MM.1S (cell line): Measurements from ENCODE around the gene SCAF4.

Source experiments
- DNase-seq: peaks from one replicate; pipeline ENCODE4 v3.0.0-alpha.2; 2015
- H2AFZ ChIP-seq: fragments of 300-600 bp; sonication (generic); 2 replicates; pipeline ENCODE4 v1.6.0; 2016; ENCODE audit warnings: antibody characterized with exemption, low read length
- H3F3A ChIP-seq: fragments of 300-600 bp; sonication (generic); 2 replicates; pipeline ENCODE4 v1.6.1; 2016; ENCODE audit warnings: mild to moderate bottlenecking, antibody characterized with exemption, low read length, moderate library complexity, mixed read lengths; ENCODE audit not compliant: insufficient read depth
- H3K27ac ChIP-seq: fragments of 300-600 bp; sonication (generic); 2 replicates; pipeline ENCODE4 v1.5.1; 2016; ENCODE audit warnings: mild to moderate bottlenecking, low read length
- H3K27me3 ChIP-seq: fragments of 300-600 bp; sonication (generic); replicated peaks from 2 replicates; pipeline ENCODE4 v1.6.0; 2016; ENCODE audit warnings: low read length; ENCODE audit not compliant: insufficient read depth
- H3K36me3 ChIP-seq: fragments of 300-600 bp; sonication (generic); replicated peaks from 2 replicates; pipeline ENCODE4 v1.6.1; 2016; ENCODE audit warnings: mild to moderate bottlenecking, low read length, mixed read lengths; ENCODE audit not compliant: insufficient read depth
- H3K4me1 ChIP-seq: fragments of 300-600 bp; sonication (generic); 2 replicates; pipeline ENCODE4 v1.6.1; 2016; ENCODE audit warnings: low read length, mixed read lengths
- H3K4me2 ChIP-seq: fragments of 300-600 bp; sonication (generic); 2 replicates; pipeline ENCODE4 v1.6.0; 2016; ENCODE audit warnings: low read depth, low read length
- H3K4me3 ChIP-seq: fragments of 300-600 bp; sonication (generic); 2 replicates; pipeline ENCODE4 v1.5.1; 2016; ENCODE audit warnings: low read length, mixed read lengths
- H3K79me2 ChIP-seq: fragments of 300-600 bp; sonication (generic); 2 replicates; pipeline ENCODE4 v1.6.1; 2016; ENCODE audit warnings: mixed run types, low read length, mixed read lengths
- H3K9ac ChIP-seq: fragments of 300-600 bp; sonication (generic); 2 replicates; pipeline ENCODE4 v1.6.1; 2016; ENCODE audit warnings: low read length, mixed read lengths
- H3K9me2 ChIP-seq: fragments of 300-600 bp; sonication (generic); replicated peaks from 2 replicates; pipeline ENCODE4 v1.6.1; 2016; ENCODE audit warnings: mild to moderate bottlenecking, low read length, mixed read lengths; ENCODE audit not compliant: insufficient read depth
- H3K9me3 ChIP-seq: fragments of 300-600 bp; sonication (generic); replicated peaks from 2 replicates; pipeline ENCODE4 v1.6.1; 2016; ENCODE audit warnings: mild to moderate bottlenecking, low read length, mixed read lengths; ENCODE audit not compliant: insufficient read depth
- H4K20me1 ChIP-seq: fragments of 300-600 bp; sonication (generic); 2 replicates; pipeline ENCODE4 v1.6.1; 2016; ENCODE audit warnings: mild to moderate bottlenecking, low read length, moderate library complexity, mixed read lengths; ENCODE audit not compliant: insufficient read depth
- EZH2 ChIP-seq: fragments of 300-600 bp; sonication (generic); optimal IDR thresholded peaks from 2 replicates; pipeline ENCODE3; 2017; ENCODE audit warnings: low read depth, mild to moderate bottlenecking, antibody characterized with exemption, low read length, mixed read lengths
- EZH2phosphoT487 ChIP-seq: fragments of 300-600 bp; sonication (generic); IDR thresholded peaks from 2 replicates; pipeline ENCODE4 v1.6.1; 2018; ENCODE audit warnings: antibody characterized with exemption, low read length
- TF ChIP-seq, protein P1 (sequence below): fragments of 300-600 bp; sonication (generic); IDR thresholded peaks from 2 replicates; pipeline ENCODE4 v1.5.1; 2016; ENCODE audit warnings: antibody characterized with exemption, low read length, mixed read lengths

SCAF4 gene

DNA sequence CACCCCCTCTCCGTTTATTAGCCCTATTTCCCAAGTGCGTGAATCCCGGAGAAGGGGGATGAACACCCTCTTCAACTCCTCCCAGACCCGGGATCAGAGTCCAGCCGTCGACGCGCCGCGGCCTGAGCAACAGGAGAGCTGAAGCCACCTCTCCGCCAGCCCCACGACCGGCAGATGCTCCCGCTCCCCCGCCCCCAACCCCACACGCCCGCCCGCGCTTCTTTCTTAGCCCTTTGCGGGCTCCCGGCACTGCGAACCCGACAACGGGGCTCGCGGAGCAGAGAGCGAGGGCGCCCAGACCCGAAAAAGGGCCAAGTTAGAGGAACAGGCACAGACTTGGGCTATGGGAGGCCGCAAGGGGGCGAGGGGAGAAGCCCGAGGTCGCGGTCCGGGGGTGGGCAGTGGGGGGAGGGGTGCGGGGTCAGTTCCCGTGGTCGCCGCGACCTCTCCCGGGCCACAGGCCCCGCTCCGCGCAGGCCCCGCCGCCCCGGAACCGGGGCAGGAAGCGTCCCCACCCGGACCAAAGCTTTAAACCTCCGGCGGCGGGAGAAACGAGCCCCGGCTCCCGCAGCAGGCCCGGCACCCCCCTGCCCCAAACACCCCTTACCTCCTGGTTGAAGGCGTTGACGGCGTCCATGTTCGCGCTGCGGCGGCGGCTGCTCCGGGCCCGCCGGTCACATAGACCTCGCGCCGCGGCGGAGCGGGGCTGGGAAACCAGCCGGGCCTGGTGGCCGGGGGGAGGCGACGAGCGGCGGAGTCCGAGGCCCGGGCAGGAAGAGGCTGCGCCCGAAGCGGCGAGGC is 662 bp downstream of the SCAF4 start:
- Histone ChIP-seq H4K20me1 (peaks cover 47% of the 10 kb centered on the region), H3K4me1 (peaks cover 32% of the 10 kb centered on the region), H3K4me3 (peak overlapping the region; percentile 73), H2AFZ (peak overlapping the region; percentile 34), H3K9me3 (no peaks in the 10 kb centered on the region), H3F3A (peaks cover 11% of the 10 kb centered on the region; the same call in 1 of the 2 replicates), H3K36me3 (no peaks in the 10 kb centered on the region), H3K9ac (peak overlapping the region; percentile 85), H3K4me2 (peak overlapping the region; percentile 91), H3K27ac (peak overlapping the region; percentile 77), H3K27me3 (no peaks in the 10 kb centered on the region), H3K79me2 (peaks cover 56% of the 10 kb centered on the region), H3K9me2 (no peaks in the 10 kb centered on the region)
- peak; percentile 69 for DNase-seq
- TF ChIP-seq, protein P1, sequence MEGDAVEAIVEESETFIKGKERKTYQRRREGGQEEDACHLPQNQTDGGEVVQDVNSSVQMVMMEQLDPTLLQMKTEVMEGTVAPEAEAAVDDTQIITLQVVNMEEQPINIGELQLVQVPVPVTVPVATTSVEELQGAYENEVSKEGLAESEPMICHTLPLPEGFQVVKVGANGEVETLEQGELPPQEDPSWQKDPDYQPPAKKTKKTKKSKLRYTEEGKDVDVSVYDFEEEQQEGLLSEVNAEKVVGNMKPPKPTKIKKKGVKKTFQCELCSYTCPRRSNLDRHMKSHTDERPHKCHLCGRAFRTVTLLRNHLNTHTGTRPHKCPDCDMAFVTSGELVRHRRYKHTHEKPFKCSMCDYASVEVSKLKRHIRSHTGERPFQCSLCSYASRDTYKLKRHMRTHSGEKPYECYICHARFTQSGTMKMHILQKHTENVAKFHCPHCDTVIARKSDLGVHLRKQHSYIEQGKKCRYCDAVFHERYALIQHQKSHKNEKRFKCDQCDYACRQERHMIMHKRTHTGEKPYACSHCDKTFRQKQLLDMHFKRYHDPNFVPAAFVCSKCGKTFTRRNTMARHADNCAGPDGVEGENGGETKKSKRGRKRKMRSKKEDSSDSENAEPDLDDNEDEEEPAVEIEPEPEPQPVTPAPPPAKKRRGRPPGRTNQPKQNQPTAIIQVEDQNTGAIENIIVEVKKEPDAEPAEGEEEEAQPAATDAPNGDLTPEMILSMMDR = peak; percentile 16; the same call in 1 of the 2 replicates
- TF ChIP-seq EZH2 (no peak), EZH2phosphoT487 (no peak)

DNA sequence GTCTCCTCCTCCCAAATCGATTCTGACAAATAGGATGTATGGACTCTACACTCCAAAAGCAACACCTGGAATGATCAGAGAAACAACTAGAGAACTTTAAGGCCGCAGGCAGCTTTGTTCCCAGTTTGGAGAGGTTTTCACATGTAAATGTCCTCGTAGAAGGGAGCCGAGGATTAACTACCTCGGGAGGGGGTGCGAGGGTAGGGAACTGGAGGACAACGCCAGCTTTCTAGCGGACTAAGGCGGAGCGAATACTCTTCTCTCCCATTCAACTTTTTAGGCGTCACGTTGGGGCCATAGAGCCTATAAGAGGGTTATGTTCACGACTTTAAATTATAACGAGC is 1.2 kb downstream of the SCAF4 start:
- H3K9me3 ChIP-seq = no peaks in the 10 kb centered on the region
- DNase-seq = no peak
- no peak for TF ChIP-seq EZH2
- peak overlapping the region; percentile 73 for H3K4me3 ChIP-seq
- H3F3A ChIP-seq = peaks cover 11% of the 10 kb centered on the region; the same call in 1 of the 2 replicates
- peaks cover 32% of the 10 kb centered on the region for H3K4me1 ChIP-seq
- peak overlapping the region; percentile 91 for H3K4me2 ChIP-seq
- H3K27me3 ChIP-seq = no peaks in the 10 kb centered on the region
- no peak overlapping the region for H2AFZ ChIP-seq
- H3K9me2 ChIP-seq = no peaks in the 10 kb centered on the region
- peak overlapping the region; percentile 77; the same call in 1 of the 2 replicates for H3K27ac ChIP-seq
- peaks cover 49% of the 10 kb centered on the region for H4K20me1 ChIP-seq
- no peaks in the 10 kb centered on the region for H3K36me3 ChIP-seq
- H3K79me2 ChIP-seq = peaks cover 60% of the 10 kb centered on the region
- peak overlapping the region; percentile 85 for H3K9ac ChIP-seq

DNA sequence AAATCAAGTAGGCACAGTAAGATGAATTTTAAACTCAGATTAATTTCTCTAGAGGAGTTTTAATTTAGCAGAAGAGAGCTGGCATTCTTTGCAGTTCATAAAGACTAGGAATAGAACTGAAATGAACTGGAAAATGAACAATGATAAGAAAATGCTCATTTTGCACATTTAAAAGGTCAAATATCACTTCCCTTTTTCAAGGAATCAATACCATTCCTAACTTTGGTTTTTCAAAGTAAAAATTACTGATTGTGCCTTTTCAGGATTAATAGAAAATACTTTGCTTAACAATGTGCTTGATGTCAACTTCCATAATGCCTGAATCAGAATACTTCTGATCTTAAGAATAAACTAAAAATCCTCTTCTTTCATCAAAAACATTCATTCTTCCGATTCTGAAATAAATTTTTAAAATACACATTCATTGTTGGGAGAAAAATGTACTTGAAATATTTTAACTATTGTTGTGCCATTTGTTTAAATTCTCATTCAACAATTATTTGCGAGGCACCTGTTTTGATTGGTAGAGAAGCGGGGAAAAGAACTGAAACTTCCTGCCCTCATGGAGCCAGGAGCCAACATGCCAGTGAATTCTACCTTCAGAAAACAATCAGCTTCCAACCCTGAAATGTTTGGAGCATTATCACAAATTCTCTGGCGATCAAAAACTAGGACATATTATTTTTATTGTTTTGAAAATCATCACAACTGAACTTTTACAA is 2.1 kb downstream of the SCAF4 start:
- TF ChIP-seq, protein P1 = no peak
- Histone ChIP-seq H3K36me3 (no peaks in the 10 kb centered on the region), H3K9me2 (no peaks in the 10 kb centered on the region), H4K20me1 (peaks cover 58% of the 10 kb centered on the region), H3K4me1 (peaks cover 32% of the 10 kb centered on the region), H3K27ac (no peak overlapping the region), H3K4me3 (peak overlapping the region; percentile 73), H3F3A (peaks cover 11% of the 10 kb centered on the region; the same call in 1 of the 2 replicates), H3K9ac (peak overlapping the region; percentile 85; the same call in 1 of the 2 replicates), H3K27me3 (no peaks in the 10 kb centered on the region), H3K4me2 (peak overlapping the region; percentile 91), H2AFZ (no peak overlapping the region), H3K79me2 (peaks cover 69% of the 10 kb centered on the region), H3K9me3 (no peaks in the 10 kb centered on the region)
- DNase-seq = no peak
